RWPE2 (cell line): ENCODE measurements around the gene PPBP.

ENCODE experiments used
- ATAC-seq: fragments of 200-7000 bp; cut with Tn5 transposase; 3 replicates; pipeline ENCODE4 v1.9.1; 2021; ENCODE audit warnings: low read depth
- DNase-seq: peaks from one replicate; pipeline ENCODE4 v3.0.0-alpha.2; 2020; ENCODE audit warnings: low spot score
- H3K27ac ChIP-seq: fragments of 450-650 bp; 2 replicates; pipeline ENCODE4 v1.5.1; 2017; ENCODE audit warnings: mild to moderate bottlenecking; ENCODE audit not compliant: poor library complexity, severe bottlenecking
- H3K27me3 ChIP-seq: fragments of 250-450 bp; sonication (Bioruptor Pico); 2 replicates; pipeline ENCODE4 v1.5.1; 2021; ENCODE audit warnings: mild to moderate bottlenecking, moderate library complexity; ENCODE audit not compliant: insufficient read depth, poor library complexity, severe bottlenecking
- H3K36me3 ChIP-seq: fragments of 250-450 bp; sonication (Bioruptor Pico); 2 replicates; pipeline ENCODE4 v1.5.1; 2020; ENCODE audit warnings: low read depth, mild to moderate bottlenecking, moderate library complexity
- H3K4me1 ChIP-seq: fragments of 250-450 bp; sonication (Bioruptor Pico); 2 replicates; pipeline ENCODE4 v1.5.1; 2021; ENCODE audit warnings: mild to moderate bottlenecking, moderate library complexity; ENCODE audit not compliant: insufficient read depth, poor library complexity, severe bottlenecking
- H3K4me3 ChIP-seq: fragments of 250-450 bp; sonication (Bioruptor Pico); 2 replicates; pipeline ENCODE4 v1.5.1; 2021; ENCODE audit warnings: mild to moderate bottlenecking, moderate library complexity; ENCODE audit not compliant: severe bottlenecking
- H3K9me3 ChIP-seq: fragments of 250-450 bp; sonication (Bioruptor Pico); 2 replicates; pipeline ENCODE4 v1.5.1; 2021; ENCODE audit warnings: mild to moderate bottlenecking, moderate library complexity; ENCODE audit not compliant: severe bottlenecking
- TF ChIP-seq, protein P1 (sequence below): fragments of 450-650 bp; IDR thresholded peaks from one replicate; pipeline ENCODE4 v1.5.1; 2017; ENCODE audit warnings: mild to moderate bottlenecking, moderate library complexity; ENCODE audit not compliant: poor library complexity, severe bottlenecking

PPBP gene

DNA sequence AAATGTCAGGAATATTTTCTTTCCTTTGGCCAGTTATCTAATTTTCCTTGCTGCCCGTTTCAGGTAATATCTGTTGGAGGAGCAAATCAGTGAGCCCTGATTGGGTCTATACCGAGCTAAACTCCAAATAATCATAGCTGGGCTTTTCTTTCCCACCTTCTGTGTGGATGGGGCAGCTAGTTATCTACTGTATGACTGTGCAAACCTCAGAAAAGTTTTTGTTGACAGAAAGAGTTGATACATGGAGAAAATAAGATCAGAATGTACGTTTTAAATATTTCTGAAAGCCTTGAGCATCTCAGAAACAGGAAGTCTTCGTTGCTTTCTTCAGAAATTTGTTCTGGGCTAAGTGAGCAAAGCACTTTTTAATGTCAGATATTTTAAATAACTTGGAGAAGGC lies 16.7 kb upstream of the PPBP start:
- Histone ChIP-seq H3K4me1 (peaks cover 26% of the 10 kb centered on the region), H3K9me3 (no peaks in the 10 kb centered on the region), H3K4me3 (no peak overlapping the region), H3K27ac (peak overlapping the region; percentile 96), H3K27me3 (no peaks in the 10 kb centered on the region), H3K36me3 (no peaks in the 10 kb centered on the region)
- DNase-seq: no peak
- ATAC-seq: no peak
- TF ChIP-seq, protein P1, sequence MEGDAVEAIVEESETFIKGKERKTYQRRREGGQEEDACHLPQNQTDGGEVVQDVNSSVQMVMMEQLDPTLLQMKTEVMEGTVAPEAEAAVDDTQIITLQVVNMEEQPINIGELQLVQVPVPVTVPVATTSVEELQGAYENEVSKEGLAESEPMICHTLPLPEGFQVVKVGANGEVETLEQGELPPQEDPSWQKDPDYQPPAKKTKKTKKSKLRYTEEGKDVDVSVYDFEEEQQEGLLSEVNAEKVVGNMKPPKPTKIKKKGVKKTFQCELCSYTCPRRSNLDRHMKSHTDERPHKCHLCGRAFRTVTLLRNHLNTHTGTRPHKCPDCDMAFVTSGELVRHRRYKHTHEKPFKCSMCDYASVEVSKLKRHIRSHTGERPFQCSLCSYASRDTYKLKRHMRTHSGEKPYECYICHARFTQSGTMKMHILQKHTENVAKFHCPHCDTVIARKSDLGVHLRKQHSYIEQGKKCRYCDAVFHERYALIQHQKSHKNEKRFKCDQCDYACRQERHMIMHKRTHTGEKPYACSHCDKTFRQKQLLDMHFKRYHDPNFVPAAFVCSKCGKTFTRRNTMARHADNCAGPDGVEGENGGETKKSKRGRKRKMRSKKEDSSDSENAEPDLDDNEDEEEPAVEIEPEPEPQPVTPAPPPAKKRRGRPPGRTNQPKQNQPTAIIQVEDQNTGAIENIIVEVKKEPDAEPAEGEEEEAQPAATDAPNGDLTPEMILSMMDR: no peak

DNA sequence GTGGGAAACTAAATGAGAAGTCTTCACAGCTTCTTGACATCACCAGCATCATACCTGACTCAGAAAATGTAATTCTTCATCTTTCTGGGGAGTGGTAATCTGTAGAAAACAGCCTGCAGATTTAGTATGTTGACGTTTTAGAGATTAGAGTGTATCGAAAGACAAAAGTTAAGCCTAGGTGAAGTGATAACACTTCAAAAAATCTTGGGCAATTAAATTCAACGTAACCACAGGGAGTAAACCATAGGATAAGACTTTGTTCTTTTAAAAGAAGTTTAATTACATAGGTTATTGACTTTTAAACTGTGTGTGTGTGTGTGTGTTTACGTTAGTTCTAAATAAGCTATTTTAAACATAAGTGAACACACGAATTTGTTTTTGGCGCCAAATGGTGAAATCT lies 12.3 kb upstream of the PPBP start:
- Histone ChIP-seq H3K9me3 (no peaks in the 10 kb centered on the region), H3K27me3 (no peaks in the 10 kb centered on the region), H3K27ac (no peak overlapping the region), H3K4me1 (peaks cover 11% of the 10 kb centered on the region), H3K4me3 (no peak overlapping the region), H3K36me3 (no peaks in the 10 kb centered on the region)
- ATAC-seq (no peak), DNase-seq (no peak)
- TF ChIP-seq, protein P1: no peak

DNA sequence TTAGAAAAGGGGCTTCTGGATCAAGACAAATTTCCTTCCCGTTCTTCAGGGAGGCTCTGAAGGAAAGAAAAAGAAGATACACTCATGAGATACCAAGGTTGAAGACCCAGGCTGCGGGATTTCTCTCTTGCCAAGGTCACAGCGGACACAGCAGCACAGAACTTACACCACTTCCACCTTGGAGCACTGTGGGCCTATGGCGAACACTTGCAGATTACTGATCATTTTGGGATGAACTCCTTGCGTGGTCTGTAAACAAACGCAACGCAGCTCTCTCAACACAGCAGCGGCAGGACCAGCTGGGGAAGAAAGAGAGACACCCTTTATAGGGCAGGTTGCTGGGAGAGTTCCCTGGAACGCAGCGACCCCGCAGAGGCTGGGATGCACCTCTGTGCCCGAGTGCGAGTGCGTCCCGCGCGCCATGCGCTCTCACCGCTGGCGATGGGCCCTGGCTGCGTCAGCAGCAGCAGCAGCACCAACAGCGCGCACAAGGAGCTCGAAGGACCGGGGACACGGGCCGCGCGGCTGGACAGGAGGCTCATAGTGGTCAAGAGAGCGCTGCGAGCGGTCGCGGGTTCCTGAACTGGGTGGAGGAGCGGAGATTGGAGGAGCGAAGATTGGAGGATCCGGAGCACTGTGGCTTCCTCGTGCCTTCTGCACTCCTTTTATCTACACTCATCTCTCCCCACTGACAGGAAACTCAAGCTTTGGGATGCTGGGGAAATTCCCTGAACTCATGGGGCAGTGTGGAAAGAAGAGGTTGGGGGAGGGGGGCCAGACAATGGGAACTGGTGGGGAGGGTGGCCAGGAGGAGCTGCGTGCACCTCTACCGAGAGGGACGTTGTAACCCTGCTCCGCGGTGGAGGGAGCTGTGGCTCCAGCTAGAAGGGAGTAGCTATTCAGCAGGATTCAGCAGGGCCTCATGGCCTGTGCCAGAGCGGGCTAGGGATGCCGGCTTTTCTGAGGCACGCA lies 10.3 kb upstream of the PPBP start, which contains the start of gene CXCL5:
Gene CXCL5, minus strand, starts transcription at position 638 of the 972 bp plus-strand sequence. Its CDS starts 96 bp downstream, at position 542.
- H3K9me3 ChIP-seq: no peaks in the 10 kb centered on the region
- no peaks in the 10 kb centered on the region for H3K27me3 ChIP-seq
- H3K36me3 ChIP-seq: no peaks in the 10 kb centered on the region
- no peak within 1 kb of the TSS for H3K27ac ChIP-seq
- ATAC-seq: no peak
- TF ChIP-seq, protein P1: no peak
- H3K4me3 ChIP-seq: no peak within 1 kb of the TSS
- no peak for DNase-seq
- H3K4me1 ChIP-seq: no peaks in the 10 kb centered on the region

DNA sequence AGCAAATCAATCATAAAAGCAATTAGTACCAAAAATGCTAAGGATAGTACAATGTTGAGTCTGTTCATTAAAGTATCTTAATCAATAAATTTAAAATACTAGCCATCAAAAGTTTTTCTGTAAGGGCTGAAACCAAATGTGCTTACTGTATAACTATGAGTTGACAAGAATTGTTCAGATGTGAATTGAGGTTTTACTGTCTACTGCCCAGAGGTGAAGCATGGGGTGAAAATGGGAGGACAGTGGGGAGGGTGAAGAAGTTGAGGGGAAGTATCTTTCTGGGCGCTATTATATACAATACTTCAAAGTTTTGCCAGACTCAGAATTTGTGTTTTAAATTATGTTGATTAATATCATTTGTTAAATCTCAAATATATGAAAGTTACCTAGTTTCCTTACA lies 4.1 kb upstream of the PPBP start:
- Histone ChIP-seq H3K27me3 (no peaks in the 10 kb centered on the region), H3K36me3 (no peaks in the 10 kb centered on the region)

More for the DNA sequence above, 4.1 kb upstream of the PPBP start:
- no peak overlapping the region for H3K4me3 ChIP-seq
- peaks cover 3% of the 10 kb centered on the region for H3K4me1 ChIP-seq
- no peaks in the 10 kb centered on the region for H3K9me3 ChIP-seq
- DNase-seq: no peak
- TF ChIP-seq, protein P1: no peak
- no peak for ATAC-seq
- no peak overlapping the region for H3K27ac ChIP-seq
